Right atrium auricular region (tissue), 2 donors: ENCODE data around the gene PDHX. TPM values are rescaled to one million over a fixed set of nuclear protein-coding genes. Genes with fewer than 3 reads are reported as not detected.

Experiments
- DNase-seq: peaks from one replicate; pipeline ENCODE4 v3.0.0-alpha.2; 2019; ENCODE audit warnings: low spot score
- H3K27ac ChIP-seq, 2 donors: fragments of 200-600 bp; sonication (generic); 1 replicate in 1 of 2; 2 replicates in 1 of 2; pipeline ENCODE4 v1.5.1; 2016 to 2019
- H3K27me3 ChIP-seq, 2 donors: fragments of 200-600 bp; sonication (generic); one replicate each; pipeline versions ENCODE4 v1.5.1 to v1.6.0; 2017 to 2019
- H3K36me3 ChIP-seq: fragments of 200-600 bp; sonication (generic); one replicate; pipeline ENCODE4 v1.5.1; 2016
- H3K4me1 ChIP-seq, 2 donors: fragments of 200-600 bp; sonication (generic); one replicate each; pipeline versions ENCODE4 v1.5.1 to v1.6.0; 2017 to 2019
- H3K4me3 ChIP-seq, 2 donors: fragments of 200-600 bp; sonication (generic); 1 replicate in 1 of 2; 2 replicates in 1 of 2; pipeline ENCODE4 v1.5.1; 2017 to 2019; ENCODE audit warnings: mild to moderate bottlenecking in 1 of 2, moderate library complexity in 1 of 2
- H3K9me3 ChIP-seq, 2 donors: fragments of 200-600 bp; sonication (generic); one replicate each; pipeline ENCODE4 v1.5.1; 2019
- total RNA-seq, 2 donors: library from RNA; depleted of rRNA; stranded (reverse); fragments of >200 nt; gene quantifications; one replicate each; pipeline ENCODE4 v1.1.0, GENCODE V29; 2016
- TF ChIP-seq, protein P1 (sequence below), 2 donors: fragments of 200-600 bp; sonication (generic); IDR thresholded peaks; one replicate each; pipeline ENCODE4 v1.5.1; 2019; ENCODE audit warnings: antibody characterized with exemption in 2 of 2

The PDHX gene
- total RNA-seq, 2 donors from 2014 or later = 47.2 to 94.0 TPM

- Histone ChIP-seq H3K36me3 (peaks cover 28% of the 10 kb centered on the region), H3K9me3 (no peaks in the 10 kb centered on the region), H3K4me3 (no peak overlapping the region), H3K27me3 (no peaks in the 10 kb centered on the region), H3K27ac (no peak overlapping the region), H3K4me1 (peaks cover 0 to 2% of the 10 kb centered on the region in 2 donors)
- TF ChIP-seq, protein P1, sequence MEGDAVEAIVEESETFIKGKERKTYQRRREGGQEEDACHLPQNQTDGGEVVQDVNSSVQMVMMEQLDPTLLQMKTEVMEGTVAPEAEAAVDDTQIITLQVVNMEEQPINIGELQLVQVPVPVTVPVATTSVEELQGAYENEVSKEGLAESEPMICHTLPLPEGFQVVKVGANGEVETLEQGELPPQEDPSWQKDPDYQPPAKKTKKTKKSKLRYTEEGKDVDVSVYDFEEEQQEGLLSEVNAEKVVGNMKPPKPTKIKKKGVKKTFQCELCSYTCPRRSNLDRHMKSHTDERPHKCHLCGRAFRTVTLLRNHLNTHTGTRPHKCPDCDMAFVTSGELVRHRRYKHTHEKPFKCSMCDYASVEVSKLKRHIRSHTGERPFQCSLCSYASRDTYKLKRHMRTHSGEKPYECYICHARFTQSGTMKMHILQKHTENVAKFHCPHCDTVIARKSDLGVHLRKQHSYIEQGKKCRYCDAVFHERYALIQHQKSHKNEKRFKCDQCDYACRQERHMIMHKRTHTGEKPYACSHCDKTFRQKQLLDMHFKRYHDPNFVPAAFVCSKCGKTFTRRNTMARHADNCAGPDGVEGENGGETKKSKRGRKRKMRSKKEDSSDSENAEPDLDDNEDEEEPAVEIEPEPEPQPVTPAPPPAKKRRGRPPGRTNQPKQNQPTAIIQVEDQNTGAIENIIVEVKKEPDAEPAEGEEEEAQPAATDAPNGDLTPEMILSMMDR (IDR thresholded peaks at IDR 0.05) = no peak
- DNase-seq = no peak
Observed at GRCh38 chr11:34972892-34973291, 56.5 kb downstream of the PDHX start.

GRCh38 chr11:34975482-34975881, 59.1 kb downstream of the PDHX start:
- no peaks in the 10 kb centered on the region for H3K27me3 ChIP-seq
- H3K4me1 ChIP-seq = peaks cover 0 to 2% of the 10 kb centered on the region in 2 donors
- no peak for DNase-seq
- H3K36me3 ChIP-seq = peaks cover 23% of the 10 kb centered on the region
- no peaks in the 10 kb centered on the region for H3K9me3 ChIP-seq
- TF ChIP-seq, protein P1 (IDR thresholded peaks at IDR 0.05) = no peak
- no peak overlapping the region for H3K4me3 ChIP-seq
- no peak overlapping the region for H3K27ac ChIP-seq

DNA sequence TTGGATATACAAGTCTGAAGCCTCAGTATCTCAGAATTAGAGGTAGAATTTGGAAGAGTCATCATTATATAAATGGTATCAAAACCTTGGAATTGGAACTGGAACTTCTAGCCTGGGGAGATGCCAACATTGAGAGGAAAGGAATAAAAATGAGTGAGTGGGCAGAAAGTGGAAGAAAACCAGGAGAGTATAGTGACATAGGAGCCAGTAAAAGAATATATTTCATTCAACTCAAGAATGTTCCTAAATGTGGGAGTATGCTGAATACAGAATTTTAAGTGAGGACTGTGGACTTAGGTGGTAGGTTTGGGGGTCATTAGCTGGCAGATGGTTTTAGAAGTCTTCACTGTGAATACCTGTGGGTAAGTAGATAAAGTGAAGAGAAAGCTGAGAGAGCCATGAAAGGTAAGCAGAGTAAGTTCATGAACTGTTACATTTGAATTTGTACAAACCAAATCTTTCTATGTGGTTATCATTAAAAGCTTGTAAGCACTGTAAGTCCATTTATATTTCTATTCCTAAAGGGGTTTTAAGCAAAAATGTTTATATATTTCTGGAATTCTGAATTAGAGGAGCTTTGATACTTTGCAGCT, 60.2 kb downstream of the PDHX start:
- Histone ChIP-seq H3K36me3 (peaks cover 25% of the 10 kb centered on the region), H3K9me3 (no peaks in the 10 kb centered on the region), H3K4me3 (no peak overlapping the region), H3K4me1 (peaks cover 0 to 2% of the 10 kb centered on the region in 2 donors), H3K27ac (no peak overlapping the region), H3K27me3 (no peaks in the 10 kb centered on the region)
- no peak for DNase-seq
- TF ChIP-seq, protein P1 (IDR thresholded peaks at IDR 0.05) = no peak

- TF ChIP-seq, protein P1 (IDR thresholded peaks at IDR 0.05) = no peak
- Histone ChIP-seq H3K36me3 (peaks cover 21% of the 10 kb centered on the region), H3K27ac (no peak overlapping the region), H3K27me3 (no peaks in the 10 kb centered on the region), H3K4me1 (peaks cover 0 to 2% of the 10 kb centered on the region in 2 donors), H3K9me3 (no peaks in the 10 kb centered on the region), H3K4me3 (no peak overlapping the region)
- DNase-seq = no peak
Observed at GRCh38 chr11:34977089-34977912, 60.9 kb downstream of the PDHX start.

GRCh38 chr11:34978236-34979191, 62.1 kb downstream of the PDHX start:
- TF ChIP-seq, protein P1 (IDR thresholded peaks at IDR 0.05) = no peak
- DNase-seq = no peak
- Histone ChIP-seq H3K4me1 (peaks cover 0 to 2% of the 10 kb centered on the region in 2 donors), H3K9me3 (no peaks in the 10 kb centered on the region), H3K27ac (no peak overlapping the region), H3K27me3 (no peaks in the 10 kb centered on the region), H3K4me3 (no peak overlapping the region), H3K36me3 (peaks cover 14% of the 10 kb centered on the region)
